ENCODE results near the gene BPGM.

Gene BPGM

GRCh38 chr7:134699899-134700298 is 53.2 kb downstream of the BPGM start:
- H3K4me3 ChIP-seq (replicated peaks in 1 of 2; ENCODE audit: low read depth in 2 of 2, low read length in 2 of 2): no peak overlapping the region
- DNase-seq (ENCODE audit: low read depth in 2 of 2): no peak
- TF ChIP-seq, protein P1, sequence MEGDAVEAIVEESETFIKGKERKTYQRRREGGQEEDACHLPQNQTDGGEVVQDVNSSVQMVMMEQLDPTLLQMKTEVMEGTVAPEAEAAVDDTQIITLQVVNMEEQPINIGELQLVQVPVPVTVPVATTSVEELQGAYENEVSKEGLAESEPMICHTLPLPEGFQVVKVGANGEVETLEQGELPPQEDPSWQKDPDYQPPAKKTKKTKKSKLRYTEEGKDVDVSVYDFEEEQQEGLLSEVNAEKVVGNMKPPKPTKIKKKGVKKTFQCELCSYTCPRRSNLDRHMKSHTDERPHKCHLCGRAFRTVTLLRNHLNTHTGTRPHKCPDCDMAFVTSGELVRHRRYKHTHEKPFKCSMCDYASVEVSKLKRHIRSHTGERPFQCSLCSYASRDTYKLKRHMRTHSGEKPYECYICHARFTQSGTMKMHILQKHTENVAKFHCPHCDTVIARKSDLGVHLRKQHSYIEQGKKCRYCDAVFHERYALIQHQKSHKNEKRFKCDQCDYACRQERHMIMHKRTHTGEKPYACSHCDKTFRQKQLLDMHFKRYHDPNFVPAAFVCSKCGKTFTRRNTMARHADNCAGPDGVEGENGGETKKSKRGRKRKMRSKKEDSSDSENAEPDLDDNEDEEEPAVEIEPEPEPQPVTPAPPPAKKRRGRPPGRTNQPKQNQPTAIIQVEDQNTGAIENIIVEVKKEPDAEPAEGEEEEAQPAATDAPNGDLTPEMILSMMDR (IDR thresholded peaks at IDR 0.05; ENCODE audit: low read depth, low read length): no peak

DNA sequence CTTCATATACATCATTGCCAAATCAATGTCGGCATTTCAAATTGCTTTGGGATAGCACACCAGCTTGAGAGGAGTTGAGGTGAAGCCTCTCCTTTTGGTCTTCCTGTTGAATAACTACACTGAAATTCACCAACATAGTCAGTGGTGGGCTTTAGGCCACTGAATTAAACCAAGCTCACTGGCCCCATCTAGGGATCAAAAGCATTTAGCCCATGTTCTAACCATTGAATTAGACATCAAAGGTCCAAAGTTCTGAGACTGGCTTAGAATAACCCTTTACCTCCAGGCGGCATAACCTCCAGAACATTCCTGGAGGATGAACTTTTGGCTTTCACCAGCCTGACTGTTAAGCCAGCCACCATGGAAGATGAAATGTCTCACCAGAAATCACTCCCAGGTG is 54.6 kb downstream of the BPGM start:
- H3K4me3 ChIP-seq (replicated peaks in 1 of 2; ENCODE audit: low read depth in 2 of 2, low read length in 2 of 2): no peak overlapping the region
- TF ChIP-seq, protein P1 (IDR thresholded peaks at IDR 0.05; ENCODE audit: low read depth, low read length): peak; percentile 52
- DNase-seq (ENCODE audit: low read depth in 2 of 2): peak; percentile 55 to 65

- TF ChIP-seq, protein P1 (IDR thresholded peaks at IDR 0.05; ENCODE audit: low read depth, low read length): no peak
- no peak overlapping the region for H3K4me3 ChIP-seq (replicated peaks in 1 of 2; ENCODE audit: low read depth in 2 of 2, low read length in 2 of 2)
- peak in 1 of 2 donors; percentile 61 for DNase-seq (ENCODE audit: low read depth in 2 of 2)
These were observed 56.0 kb downstream of the BPGM start for GRCh38 chr7:134702366-134703240.

GRCh38 chr7:134703241-134703594 is 56.6 kb downstream of the BPGM start:
- no peak for DNase-seq (ENCODE audit: low read depth in 2 of 2)
- TF ChIP-seq, protein P1 (IDR thresholded peaks at IDR 0.05; ENCODE audit: low read depth, low read length): no peak
- H3K4me3 ChIP-seq (replicated peaks in 1 of 2; ENCODE audit: low read depth in 2 of 2, low read length in 2 of 2): no peak overlapping the region

DNA sequence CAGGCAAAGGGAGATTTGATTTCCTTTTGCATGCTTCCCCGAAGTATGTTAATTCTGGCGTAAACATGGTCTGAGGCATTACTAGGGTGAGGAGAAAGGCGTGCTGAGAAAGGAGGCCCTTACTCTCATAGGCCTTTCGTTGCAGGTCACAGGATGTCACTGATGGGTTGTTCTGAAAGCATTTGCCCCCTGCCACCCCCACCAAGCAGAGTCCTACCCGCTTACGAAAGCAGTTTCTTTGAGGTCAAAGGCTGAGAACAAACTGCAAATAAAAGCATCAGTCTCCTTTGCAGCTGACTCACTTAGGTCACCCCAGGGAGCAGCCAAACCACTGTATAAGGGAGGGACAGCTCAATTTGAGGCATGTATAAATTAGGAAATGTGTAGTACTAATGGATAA is 57.1 kb downstream of the BPGM start:
- TF ChIP-seq, protein P1 (IDR thresholded peaks at IDR 0.05; ENCODE audit: low read depth, low read length): no peak
- DNase-seq (ENCODE audit: low read depth in 2 of 2): peak; percentile 72 to 85

DNA sequence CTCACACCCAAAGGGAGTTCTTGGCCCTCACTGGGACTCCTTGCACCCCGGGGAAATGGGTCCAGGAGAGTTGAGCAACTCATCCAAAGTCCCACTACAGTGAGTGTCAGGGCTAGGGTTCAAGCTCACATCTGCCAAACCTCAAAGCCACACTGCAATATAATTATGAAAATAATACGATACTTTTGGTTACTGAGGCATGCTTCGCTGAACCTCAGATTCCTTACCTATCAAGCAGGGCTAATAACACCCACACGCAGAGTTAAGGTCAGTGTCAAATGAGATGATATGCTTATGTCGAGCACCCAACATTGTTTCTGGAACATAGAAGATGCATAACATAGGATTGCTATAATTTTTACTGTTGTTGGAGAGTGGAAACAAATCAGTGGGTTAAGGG is 58.2 kb downstream of the BPGM start:
- H3K4me3 ChIP-seq (replicated peaks in 1 of 2; ENCODE audit: low read depth in 2 of 2, low read length in 2 of 2): no peak overlapping the region
- DNase-seq (ENCODE audit: low read depth in 2 of 2): no peak
- TF ChIP-seq, protein P1 (IDR thresholded peaks at IDR 0.05; ENCODE audit: low read depth, low read length): no peak

More for the DNA sequence above, 57.1 kb downstream of the BPGM start:
- H3K4me3 ChIP-seq (replicated peaks in 1 of 2; ENCODE audit: low read depth in 2 of 2, low read length in 2 of 2): no peak overlapping the region
